LHCN-M2 (cell line): ENCODE data around the gene ALDH4A1. TPM values are rescaled to one million over a fixed set of nuclear protein-coding genes. Genes with fewer than 3 reads are reported as not detected.

Experiments used
- DNase-seq: peaks from one replicate; pipeline ENCODE4 v3.0.0-alpha.2; 2012; ENCODE audit warnings: low read depth
- polyA plus RNA-seq: library from polyadenylated mRNA; unstranded; fragments of >200 nt; gene quantifications from one replicate; pipeline ENCODE4 v1.2.1, GENCODE V29; 2012; ENCODE audit warnings: missing spikeins
- total RNA-seq: library from RNA; depleted of rRNA; stranded (reverse); fragments of >200 nt; gene quantifications from 2 replicates; pipeline ENCODE4 v1.2.3, GENCODE V29; 2014; rRNA removed

The ALDH4A1 gene
- 9.9 and 12.4 TPM in 2 replicates for total RNA-seq
- 18.4 TPM for polyA plus RNA-seq

GRCh38 chr1:18902523-18903290, at the start of gene ALDH4A1:
Gene ALDH4A1, minus strand, starts transcription at chr1:18902555. Its CDS starts 32 bp downstream, at chr1:18902523.
- peak; percentile 98 for DNase-seq

GRCh38 chr1:18951818-18952391, 49.5 kb upstream of the ALDH4A1 start:
- no peak for DNase-seq

GRCh38 chr1:18951416-18951815, 49.1 kb upstream of the ALDH4A1 start:
- no peak for DNase-seq

- no peak for DNase-seq
These were observed 48.2 kb upstream of the ALDH4A1 start for GRCh38 chr1:18950401-18951026.

- DNase-seq: peak; percentile 75
These were observed 47.5 kb upstream of the ALDH4A1 start for GRCh38 chr1:18949686-18950400.

GRCh38 chr1:18948913-18949685, 46.7 kb upstream of the ALDH4A1 start:
- no peak for DNase-seq

GRCh38 chr1:18948048-18948912, 45.9 kb upstream of the ALDH4A1 start:
- DNase-seq: peak; percentile 68

- DNase-seq: no peak
These were observed 45.2 kb upstream of the ALDH4A1 start for GRCh38 chr1:18947570-18947969.

GRCh38 chr1:18946550-18947381, 44.4 kb upstream of the ALDH4A1 start:
- DNase-seq: no peak

- no peak for DNase-seq
These were observed 43.1 kb upstream of the ALDH4A1 start for GRCh38 chr1:18945401-18945849.

GRCh38 chr1:18944810-18945209, 42.5 kb upstream of the ALDH4A1 start:
- no peak for DNase-seq

GRCh38 chr1:18943914-18944572, 41.7 kb upstream of the ALDH4A1 start:
- no peak for DNase-seq

- DNase-seq: no peak
These were observed 40.8 kb upstream of the ALDH4A1 start for GRCh38 chr1:18943162-18943561.

GRCh38 chr1:18942340-18942739, 40.0 kb upstream of the ALDH4A1 start:
- DNase-seq: no peak

GRCh38 chr1:18941221-18942141, 39.1 kb upstream of the ALDH4A1 start:
- DNase-seq: peak; percentile 64

- no peak for DNase-seq
These were observed 38.1 kb upstream of the ALDH4A1 start for GRCh38 chr1:18940303-18941020.
